HG03103 (cell line): ENCODE measurements around the gene CTNND2.

ENCODE experiments used
- ATAC-seq: cut with Tn5 transposase; IDR thresholded peaks from one replicate; pipeline ENCODE4 v1.9.1; 2021; ENCODE audit warnings: low read depth; ENCODE audit not compliant: unreplicated experiment

The CTNND2 gene

DNA sequence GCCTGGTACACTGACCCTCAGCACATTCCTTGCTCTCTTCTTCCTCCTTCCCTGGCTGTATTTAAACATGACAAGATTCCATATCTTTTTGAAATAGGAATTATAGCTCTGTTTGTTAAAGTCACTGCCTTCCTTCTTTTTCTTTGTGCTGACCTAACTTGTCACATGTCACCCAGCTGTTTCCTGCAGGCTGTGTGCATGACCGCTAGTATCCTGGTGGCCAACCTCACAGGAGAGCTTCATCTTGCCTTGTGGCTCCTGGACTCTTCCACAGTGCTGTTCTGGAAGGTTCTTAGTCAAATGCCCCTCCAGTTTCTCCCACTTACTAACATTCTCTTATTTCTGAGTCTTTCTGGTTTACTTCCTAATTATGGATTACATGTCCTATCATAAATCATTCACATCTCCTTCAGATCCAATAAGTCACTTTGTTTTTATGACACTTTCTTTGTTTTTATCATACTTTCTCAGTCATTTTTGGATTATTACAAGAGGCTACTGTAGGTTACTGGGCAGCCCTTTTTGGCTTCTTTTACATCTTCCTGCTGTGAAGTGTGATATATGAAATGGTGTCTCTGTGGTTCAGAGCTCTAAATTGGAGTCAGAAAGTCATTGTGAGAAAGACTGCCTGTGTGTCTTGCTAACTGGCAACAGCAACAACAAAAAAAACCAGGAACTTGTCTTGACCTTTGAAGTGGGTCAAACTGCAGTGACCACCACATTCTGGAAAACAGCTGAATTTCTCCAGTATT, 679.6 kb downstream of the CTNND2 start:
- no peak for ATAC-seq

DNA sequence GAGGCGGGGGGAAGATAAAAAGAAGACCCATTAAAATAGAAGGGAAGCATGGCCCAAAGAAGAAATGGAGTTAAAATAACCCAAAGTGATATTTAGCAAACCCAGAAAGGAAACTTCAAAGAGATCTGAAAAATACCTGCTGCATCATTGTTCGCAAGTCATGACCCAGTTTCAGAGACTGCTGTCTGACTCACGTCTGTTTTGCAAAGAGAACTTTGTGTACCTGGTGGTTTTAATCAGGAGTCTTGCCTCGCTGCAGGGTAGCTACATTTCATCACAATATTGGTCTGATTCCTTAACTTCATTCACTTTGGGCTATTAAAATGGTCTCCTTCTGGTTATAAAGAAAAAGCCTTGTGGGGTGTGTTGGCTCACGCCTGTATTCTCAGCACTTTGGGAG, 682.1 kb downstream of the CTNND2 start:
- ATAC-seq: no peak

DNA sequence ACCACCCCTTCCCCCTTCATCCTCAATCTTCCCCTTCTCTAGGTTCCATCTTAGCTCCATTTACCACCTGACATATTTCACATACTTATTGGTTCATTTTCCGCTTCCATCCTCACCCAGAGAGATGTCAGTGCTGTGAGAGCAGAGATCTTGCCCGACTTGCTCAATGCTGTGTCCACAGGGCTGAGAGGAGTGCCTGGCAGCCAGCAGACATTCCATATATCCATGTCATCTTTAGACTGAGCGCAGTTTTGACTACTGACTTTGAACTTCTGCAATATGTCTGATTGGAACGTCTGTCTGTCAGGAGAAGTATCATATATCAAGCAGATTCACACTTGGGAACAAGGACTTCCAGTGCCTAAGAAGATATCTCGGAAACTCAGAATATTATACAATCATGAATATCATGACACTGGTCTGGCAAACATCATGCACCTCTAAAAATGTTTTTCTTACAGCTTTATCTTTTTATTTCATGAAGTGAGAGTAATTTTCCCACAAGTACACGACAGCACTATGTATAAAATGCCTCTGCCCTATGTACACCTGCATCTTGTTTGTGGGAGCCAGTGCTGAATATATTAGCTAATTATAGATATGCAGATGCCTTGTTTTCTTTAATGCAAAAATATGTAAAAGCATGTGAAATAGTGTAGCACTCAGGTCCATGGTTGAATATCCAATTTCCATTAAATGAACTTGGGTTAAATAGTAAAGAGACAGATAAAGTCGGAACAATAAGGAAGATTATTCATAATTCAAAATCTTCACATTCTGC, 689.2 kb downstream of the CTNND2 start:
- ATAC-seq: no peak

DNA sequence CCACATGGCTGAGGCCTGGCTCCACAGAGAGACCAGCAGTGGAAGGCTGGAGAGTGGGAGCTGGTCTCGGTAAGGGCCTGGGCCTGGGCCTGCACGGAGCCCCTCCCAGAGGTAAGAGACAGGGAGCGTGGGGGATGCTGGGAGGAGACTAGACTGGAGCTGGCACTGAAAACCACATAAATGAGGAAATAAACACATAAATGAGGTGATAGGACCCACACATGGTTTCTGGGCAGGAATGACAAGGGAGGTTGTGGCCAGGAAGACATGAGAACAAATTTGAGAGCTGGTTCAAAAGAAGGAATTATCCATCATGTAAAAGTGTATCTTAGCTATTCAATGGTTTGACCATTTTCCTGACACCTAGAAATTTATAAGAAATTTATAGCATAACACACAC, 691.5 kb downstream of the CTNND2 start:
- no peak for ATAC-seq

DNA sequence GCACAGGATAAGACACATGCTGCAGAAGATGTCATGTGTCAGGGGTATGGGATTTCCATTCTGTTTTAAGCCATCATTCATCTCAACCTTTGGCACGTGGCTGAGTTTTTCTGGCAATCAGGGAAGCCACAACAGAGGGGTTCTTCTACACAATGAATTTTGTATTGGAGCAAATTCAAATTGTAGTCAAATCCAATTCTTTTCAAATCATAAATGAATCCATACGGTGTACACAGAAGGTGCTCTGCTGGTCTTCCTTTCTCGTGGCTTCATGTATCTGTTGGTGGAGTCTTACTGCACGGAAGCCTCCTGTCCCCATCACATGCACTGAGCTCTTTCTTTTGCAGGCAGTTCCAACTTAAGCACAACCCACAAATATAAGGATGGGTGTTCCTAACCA, 706.5 kb downstream of the CTNND2 start:
- no peak for ATAC-seq

DNA sequence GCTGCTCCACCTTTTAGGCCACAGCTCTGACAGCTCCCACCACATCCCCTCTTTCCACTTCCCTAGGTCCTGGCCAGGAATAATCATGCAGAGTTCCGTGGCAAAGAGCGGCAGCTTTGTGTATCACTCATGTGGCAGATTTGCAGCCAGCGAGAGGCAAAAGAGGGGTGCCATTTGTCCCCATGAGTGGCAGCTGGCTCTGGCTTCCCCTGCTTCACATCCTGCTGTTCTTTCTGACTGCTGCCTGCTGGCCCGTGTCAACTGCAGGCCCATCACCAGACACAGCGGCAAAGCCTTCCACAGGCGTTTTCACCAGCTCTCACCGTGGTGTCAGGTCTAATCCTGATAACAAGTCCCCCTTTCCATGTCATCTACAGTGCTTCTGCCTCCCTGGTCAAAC, 712.6 kb downstream of the CTNND2 start:
- no peak for ATAC-seq

DNA sequence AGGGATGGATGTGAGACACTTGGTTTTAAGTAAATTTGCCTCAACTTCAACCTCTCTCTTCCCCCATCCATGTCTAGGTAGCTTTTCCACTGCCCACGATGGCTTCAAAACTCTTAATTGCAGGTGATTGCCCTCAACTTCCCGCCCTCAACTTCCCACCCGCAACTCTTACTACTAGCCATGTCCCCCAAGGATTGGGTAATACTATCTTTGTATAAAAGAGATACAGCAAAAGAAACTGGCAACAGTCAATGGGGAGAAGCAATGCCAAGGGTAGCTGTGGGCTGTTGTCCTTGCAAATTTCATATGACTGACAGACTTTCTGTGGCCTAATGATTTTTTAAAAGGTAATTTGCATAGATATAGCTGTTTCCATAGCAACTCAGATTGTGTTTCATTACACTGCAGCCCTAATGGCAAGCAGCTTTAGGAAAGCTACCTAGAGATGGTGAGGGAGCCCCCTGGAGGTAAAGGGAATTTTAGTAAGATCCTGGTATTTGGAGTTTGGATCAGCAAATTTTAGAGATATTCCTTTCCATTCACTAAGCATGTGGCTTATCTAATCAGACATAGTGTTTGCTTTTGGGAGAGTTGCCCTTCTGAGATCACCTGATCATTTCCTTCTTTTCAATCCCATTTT, 721.7 kb downstream of the CTNND2 start:
- no peak for ATAC-seq

DNA sequence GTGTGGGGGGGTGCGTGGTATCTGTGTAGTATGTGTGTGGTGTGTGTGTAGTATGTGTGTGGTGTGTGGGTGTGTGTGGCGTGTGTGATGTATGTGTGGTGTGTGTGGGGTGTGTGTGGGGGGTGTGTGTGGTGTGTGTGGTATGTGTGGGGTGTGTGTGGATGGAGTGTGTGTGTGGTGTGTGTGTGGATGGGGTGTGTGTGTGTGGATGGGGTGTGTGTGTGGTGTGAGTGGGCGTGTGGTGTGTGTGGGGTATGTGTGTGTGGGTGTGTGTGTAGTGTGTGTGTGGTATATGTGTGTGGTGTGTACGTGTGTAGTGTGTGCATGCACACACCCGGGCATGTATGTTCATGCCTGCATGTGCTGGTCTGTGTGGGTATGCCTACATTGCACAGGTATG, 722.3 kb downstream of the CTNND2 start:
- ATAC-seq: no peak

DNA sequence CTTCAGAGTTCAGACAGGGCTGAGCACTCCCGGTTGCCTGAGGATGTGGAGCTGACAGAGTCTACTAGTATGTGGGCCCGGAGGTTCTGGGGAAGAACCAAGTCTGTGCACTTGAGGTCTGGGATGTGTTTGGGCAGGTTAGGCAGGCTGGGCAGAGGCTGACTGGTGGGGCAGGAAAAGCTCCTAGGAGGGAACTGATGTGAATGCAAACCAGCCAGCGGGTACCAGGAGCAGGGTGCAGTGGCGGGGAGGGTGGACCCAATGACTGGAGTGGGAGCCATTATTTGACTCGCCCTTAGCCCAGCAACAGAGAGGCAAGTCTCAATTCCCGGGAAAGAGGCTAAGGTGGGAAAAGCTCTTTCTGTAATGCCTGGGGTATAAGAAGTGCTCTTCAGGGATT, 723.4 kb downstream of the CTNND2 start:
- no peak for ATAC-seq

DNA sequence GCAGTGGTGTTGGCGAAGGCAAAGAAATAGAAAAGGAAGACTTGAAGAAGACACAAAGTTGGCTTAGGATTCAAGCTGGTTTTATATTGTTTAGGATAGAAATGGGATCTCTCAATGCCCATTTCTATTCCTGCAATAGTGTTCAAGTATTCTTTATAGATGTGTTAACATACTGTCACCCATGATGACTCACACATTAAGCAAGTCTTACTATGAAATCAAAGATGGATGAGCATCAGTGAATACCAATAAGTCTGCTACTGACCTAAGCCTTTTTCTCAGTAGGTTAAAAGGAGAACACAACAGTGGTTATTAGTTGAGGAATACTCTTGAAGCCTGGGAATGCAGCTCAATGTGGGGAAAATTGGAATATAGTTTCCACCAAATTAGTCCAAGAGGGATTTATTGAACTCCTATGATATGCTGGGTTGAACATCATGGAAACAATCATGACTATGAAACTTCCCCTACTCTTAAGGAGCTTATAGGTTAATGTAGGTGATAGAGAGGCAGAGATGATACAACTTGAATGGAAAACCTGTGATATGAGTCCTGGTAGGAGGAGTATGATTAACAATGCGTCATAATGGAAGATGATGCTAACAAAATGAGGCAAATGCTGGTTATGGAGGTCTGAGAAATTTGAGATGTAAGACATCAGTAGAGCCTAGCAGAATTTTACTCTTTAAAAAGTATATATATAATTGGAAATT, 726.1 kb downstream of the CTNND2 start:
- no peak for ATAC-seq

DNA sequence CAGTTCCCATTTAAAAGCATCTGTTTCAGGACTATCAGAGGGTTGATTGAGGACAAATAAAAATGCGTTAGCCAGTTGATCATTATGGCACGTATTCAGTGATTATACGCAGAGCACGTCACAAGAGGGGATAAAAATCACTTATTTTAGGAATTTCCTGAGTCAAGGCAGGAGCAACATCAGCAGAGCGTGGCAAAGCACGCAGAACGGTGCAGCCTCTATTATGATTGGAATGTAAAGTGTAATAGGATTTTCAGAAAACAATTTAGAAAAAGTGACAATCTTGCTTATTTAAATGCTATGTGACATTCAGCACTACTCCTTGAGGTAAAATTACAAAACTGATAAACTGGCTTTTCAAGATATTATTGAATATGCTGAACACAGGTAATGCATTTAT, 729.7 kb downstream of the CTNND2 start:
- no peak for ATAC-seq

DNA sequence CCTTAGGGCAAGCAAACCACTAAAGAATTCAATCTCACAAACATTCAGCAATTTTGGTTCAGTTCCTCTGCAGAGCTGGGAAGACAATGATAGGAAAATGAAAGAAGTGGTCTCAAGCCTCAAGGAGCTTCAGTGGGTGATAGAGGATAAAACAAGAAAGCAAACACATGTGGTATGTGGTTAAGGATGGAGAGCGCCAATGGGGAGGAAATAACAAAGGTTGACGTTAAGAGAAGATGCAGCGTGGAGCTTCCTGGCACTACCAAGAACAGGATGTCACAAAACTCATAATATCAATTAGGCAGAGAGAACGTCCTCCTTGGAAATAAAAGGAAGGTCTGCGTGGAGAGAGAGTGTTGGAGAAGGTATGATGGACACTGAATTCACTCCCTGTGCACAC, 731.8 kb downstream of the CTNND2 start:
- no peak for ATAC-seq

DNA sequence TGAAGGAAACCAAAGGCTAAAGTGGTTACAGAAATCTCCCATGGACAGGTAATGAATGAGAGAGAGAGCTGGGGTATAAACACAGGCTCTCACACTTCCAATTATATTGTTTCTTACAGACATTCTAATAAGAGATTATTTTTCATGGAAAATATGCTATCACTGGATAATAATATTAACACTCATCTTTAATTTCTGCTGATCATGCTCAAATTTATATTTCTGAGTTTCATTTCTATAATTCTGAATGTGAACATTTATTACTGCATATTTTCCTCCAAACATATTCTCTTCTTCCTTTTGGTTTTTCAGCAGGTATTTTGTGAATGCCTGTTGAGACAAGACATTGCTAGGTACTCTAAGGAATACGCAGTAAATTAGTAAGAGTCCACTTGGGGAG, 733.0 kb downstream of the CTNND2 start:
- ATAC-seq: no peak

DNA sequence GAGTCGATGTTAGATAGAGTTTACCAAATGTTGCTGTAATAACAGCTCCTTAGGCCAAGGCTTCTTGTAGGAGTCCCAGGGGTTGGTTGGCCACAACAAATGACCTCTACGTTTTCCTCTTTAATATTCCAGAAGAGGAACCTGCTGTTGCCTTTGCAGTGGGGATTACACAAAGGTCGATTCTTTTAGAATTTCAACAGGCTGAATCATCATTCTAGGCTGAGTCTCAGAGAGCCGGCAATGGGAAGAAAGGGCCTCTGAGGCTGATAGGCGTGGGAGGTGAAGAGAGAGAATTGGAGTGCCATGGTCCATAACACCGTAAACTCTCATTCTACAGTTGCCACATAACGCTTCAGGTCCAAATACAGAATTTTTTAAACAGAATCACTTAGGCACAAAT, 737.3 kb downstream of the CTNND2 start:
- no peak for ATAC-seq

DNA sequence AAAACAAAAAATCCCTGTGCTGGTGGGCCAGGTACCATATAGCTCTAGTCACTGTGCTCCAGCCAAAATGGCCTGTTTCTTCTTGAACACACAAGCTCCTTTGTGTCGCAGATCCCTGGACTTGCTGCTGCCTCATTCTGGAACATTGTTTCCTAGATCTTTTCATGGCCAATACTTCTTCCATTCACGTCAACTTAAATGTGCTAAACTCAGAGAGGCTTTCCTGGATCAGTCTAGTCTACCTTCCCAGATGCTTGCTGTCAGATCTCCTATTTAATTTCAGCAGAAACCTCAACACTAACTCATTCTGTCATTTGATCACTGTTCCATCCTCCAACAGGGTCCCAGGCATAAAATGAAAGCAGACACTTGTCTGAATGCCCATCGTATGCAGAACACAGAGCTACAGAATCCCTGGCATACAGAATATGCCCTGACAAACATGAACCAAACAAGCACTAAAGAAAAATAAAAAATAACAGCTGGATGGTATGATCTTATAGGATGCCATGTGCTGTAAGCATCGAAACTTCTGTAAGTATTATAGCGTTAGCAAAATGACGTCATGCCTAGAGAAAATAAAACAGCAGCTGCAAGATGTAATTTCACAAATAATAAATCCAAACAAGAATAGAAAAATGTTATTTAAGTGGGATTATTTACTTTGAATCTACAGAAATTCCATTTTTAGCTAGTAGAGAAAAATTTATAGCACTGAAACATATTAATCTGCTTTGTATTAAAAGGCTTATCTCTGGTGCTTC, 739.5 kb downstream of the CTNND2 start:
- no peak for ATAC-seq

DNA sequence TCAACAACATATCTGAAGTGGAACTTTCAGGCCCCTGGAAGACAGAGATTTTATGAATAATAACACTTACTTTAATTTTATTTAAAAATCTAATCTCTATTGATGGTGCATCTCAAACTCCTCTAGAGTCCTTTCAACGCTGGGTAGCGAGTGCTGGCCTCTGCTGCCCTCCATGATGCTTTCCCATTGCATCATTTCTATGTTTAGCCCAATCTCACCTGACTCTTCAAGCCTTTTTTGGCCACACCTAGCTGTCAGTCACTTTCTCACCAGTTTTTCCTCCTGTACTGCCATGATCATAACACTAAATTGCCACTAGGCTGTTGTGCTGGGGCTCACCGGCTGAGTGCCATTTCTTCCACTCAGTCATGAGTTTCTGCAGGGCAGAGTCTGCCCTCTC, 747.1 kb downstream of the CTNND2 start:
- no peak for ATAC-seq

DNA sequence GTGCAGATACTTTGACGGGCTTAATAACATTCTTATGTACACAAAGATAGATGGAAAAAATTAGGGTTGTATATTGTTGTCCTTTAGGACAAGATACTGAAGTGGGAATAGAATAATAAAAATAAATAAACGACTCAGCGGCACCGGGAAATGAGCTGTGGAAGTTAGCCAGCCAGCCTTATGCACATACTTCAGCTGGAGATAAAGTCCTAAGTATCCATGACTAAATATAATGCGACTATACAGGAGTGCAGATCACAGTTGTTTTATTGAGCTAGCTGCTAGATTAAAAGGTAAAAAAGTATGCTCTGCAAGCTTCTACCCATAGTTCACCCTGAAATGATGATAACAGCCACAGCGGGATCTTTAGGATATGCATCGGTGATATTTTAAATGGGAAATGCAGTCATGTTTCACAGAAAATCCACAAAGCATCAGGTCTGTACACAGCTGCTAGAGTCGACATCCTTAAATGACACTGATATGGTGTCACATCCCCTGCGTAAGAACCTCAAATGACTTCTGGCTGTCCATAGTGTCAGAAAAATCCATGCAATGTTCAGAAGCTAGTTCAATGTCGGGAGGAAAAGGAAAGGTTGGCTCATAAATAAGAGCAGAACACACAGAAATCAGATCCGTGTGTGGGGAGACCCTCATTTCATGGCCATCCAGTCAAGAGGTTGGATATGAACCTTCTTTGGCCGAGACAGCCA, 750.4 kb downstream of the CTNND2 start:
- no peak for ATAC-seq

DNA sequence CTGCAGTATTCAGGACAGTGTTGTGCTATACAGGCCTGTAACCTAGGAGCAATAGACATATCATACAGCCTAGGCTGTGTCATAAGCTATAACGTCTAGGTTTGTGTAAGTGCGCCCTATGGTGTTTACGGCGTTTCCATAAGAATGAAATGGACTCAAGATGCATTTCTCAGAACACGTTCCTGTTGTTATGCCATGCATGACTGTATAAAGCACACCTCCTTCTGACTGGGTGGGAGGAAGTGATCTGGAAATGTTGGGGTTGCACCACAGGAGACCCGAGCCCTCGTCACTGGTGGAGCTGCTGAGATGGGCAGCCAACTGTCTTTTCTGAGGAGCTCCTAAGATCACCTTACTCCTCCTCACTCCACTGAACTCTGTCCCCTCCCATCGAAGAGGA, 751.9 kb downstream of the CTNND2 start:
- no peak for ATAC-seq

DNA sequence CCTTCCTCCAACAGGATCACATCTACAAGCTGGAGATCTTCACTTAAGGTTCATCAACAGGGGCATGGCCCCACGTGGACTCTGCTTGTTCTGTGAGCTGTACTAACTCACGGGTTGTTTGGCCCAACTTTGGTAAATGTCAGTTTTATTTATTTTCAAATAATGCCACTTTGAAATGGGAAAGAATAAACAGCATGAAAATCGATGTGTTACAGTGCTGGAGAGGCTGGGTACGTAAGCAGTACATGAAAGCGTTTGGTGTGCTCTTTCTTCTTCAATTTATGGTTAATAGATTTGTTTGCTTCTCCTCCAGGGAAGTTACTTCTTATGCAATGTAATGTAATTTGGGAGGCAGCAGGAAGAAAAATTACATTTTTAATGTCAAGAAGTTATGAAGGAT, 753.3 kb downstream of the CTNND2 start:
- no peak for ATAC-seq
